DOHH2 (cell line): Measurements from ENCODE around the gene MGRN1.

Source experiments
- H3F3A ChIP-seq: fragments of 200-600 bp; sonication (generic), shearing (Covaris generic); 2 replicates; pipeline ENCODE4 v1.6.0; 2016; ENCODE audit warnings: antibody characterized with exemption, mild to moderate bottlenecking; ENCODE audit not compliant: control insufficient read depth, insufficient read depth
- H3K27ac ChIP-seq: fragments of 200-600 bp; sonication (generic); 2 replicates; pipeline ENCODE4 v1.5.1; 2014; ENCODE audit warnings: low read depth, mild to moderate bottlenecking, low read length, moderate library complexity
- H3K27me3 ChIP-seq: fragments of 200-600 bp; sonication (generic); 2 replicates; pipeline ENCODE4 v1.6.1; 2014; ENCODE audit warnings: mild to moderate bottlenecking, low read length, mixed read lengths; ENCODE audit not compliant: control insufficient read depth
- H3K36me3 ChIP-seq: fragments of 200-600 bp; sonication (generic); 2 replicates; pipeline ENCODE4 v1.6.1; 2014; ENCODE audit warnings: mild to moderate bottlenecking, low read length, moderate library complexity, mixed read lengths; ENCODE audit not compliant: control insufficient read depth
- H3K4me1 ChIP-seq: fragments of 200-600 bp; sonication (generic); 2 replicates; pipeline ENCODE4 v1.6.1; 2014; ENCODE audit warnings: mild to moderate bottlenecking, low read length, mixed read lengths; ENCODE audit not compliant: control insufficient read depth
- H3K4me2 ChIP-seq: fragments of 200-600 bp; sonication (generic); 2 replicates; pipeline ENCODE4 v1.6.0; 2014; ENCODE audit warnings: mild to moderate bottlenecking, low read length, moderate library complexity
- H3K4me3 ChIP-seq: fragments of 200-600 bp; sonication (generic); 2 replicates; pipeline ENCODE4 v1.5.1; 2014; ENCODE audit warnings: mild to moderate bottlenecking, low read length, mixed read lengths
- H3K79me2 ChIP-seq: fragments of 200-600 bp; sonication (generic); 2 replicates; pipeline ENCODE4 v1.6.1; 2014; ENCODE audit warnings: mild to moderate bottlenecking, low read length, mixed read lengths; ENCODE audit not compliant: control insufficient read depth
- H3K9me2 ChIP-seq: fragments of 200-600 bp; sonication (generic); replicated peaks from 2 replicates; pipeline ENCODE4 v1.6.1; 2014; ENCODE audit warnings: mild to moderate bottlenecking, low read length, mixed read lengths; ENCODE audit not compliant: control insufficient read depth
- H3K9me3 ChIP-seq: fragments of 200-600 bp; sonication (generic); 2 replicates; pipeline ENCODE4 v1.6.1; 2014; ENCODE audit warnings: antibody characterized with exemption, low read length, mixed read lengths; ENCODE audit not compliant: control insufficient read depth, insufficient read depth
- H4K20me1 ChIP-seq: fragments of 200-600 bp; sonication (generic); 2 replicates; pipeline ENCODE4 v1.6.0; 2014; ENCODE audit warnings: low read depth, mild to moderate bottlenecking, antibody characterized with exemption, low read length, moderate library complexity; ENCODE audit not compliant: control insufficient read depth, insufficient read depth
- EZH2phosphoT487 ChIP-seq: fragments of 200-600 bp; sonication (generic); IDR thresholded peaks from 2 replicates; pipeline ENCODE4 v1.6.1; 2017; ENCODE audit warnings: borderline replicate concordance, mild to moderate bottlenecking, antibody characterized with exemption, low read length, moderate library complexity, mixed read lengths
- TF ChIP-seq, protein P1 (sequence below): fragments of 200-600 bp; sonication (generic); IDR thresholded peaks from one replicate; pipeline ENCODE4 v1.5.1; 2014; ENCODE audit warnings: antibody characterized with exemption, mild to moderate bottlenecking, low read depth, low read length; ENCODE audit not compliant: poor library complexity, severe bottlenecking

MGRN1 gene

DNA sequence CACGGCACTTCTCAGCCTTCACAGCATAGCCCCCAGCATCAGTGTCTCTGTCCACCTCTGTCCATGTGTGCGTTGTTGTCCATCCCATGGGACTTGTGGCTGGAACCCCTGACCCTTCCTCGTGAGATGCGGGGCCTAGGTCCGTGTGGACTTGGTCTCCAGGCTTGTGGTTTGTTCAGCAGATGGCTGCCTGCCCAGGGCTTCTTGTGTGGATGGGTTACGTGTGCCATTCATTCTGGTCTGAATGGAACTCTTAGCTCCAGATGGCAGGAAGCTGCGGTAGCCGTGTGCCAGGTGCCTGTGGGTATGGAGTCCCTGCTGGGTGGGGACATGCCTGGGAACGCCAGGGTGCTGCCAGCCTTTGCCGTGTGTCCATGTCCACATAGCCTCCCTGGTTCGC is 37.0 kb downstream of the MGRN1 start:
- Histone ChIP-seq H3K9me3 (no peaks in the 10 kb centered on the region), H3K4me1 (peaks cover 8% of the 10 kb centered on the region), H3K4me2 (no peak overlapping the region), H3K27ac (no peak overlapping the region), H4K20me1 (no peaks in the 10 kb centered on the region), H3K4me3 (no peak overlapping the region), H3K79me2 (no peaks in the 10 kb centered on the region), H3K9me2 (no peaks in the 10 kb centered on the region), H3K36me3 (peaks cover 7% of the 10 kb centered on the region), H3K27me3 (no peaks in the 10 kb centered on the region), H3F3A (no peaks in the 10 kb centered on the region)
- TF ChIP-seq EZH2phosphoT487: no peak
- TF ChIP-seq, protein P1, sequence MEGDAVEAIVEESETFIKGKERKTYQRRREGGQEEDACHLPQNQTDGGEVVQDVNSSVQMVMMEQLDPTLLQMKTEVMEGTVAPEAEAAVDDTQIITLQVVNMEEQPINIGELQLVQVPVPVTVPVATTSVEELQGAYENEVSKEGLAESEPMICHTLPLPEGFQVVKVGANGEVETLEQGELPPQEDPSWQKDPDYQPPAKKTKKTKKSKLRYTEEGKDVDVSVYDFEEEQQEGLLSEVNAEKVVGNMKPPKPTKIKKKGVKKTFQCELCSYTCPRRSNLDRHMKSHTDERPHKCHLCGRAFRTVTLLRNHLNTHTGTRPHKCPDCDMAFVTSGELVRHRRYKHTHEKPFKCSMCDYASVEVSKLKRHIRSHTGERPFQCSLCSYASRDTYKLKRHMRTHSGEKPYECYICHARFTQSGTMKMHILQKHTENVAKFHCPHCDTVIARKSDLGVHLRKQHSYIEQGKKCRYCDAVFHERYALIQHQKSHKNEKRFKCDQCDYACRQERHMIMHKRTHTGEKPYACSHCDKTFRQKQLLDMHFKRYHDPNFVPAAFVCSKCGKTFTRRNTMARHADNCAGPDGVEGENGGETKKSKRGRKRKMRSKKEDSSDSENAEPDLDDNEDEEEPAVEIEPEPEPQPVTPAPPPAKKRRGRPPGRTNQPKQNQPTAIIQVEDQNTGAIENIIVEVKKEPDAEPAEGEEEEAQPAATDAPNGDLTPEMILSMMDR: no peak

GRCh38 chr16:4663465-4663776 is 38.8 kb downstream of the MGRN1 start:
- TF ChIP-seq EZH2phosphoT487: no peak
- TF ChIP-seq, protein P1: no peak
- Histone ChIP-seq H3K4me3 (no peak overlapping the region), H3F3A (no peaks in the 10 kb centered on the region), H3K4me2 (no peak overlapping the region), H3K9me2 (no peaks in the 10 kb centered on the region), H3K9me3 (no peaks in the 10 kb centered on the region), H3K4me1 (peaks cover 8% of the 10 kb centered on the region), H3K36me3 (peaks cover 18% of the 10 kb centered on the region), H4K20me1 (no peaks in the 10 kb centered on the region), H3K27ac (no peak overlapping the region), H3K27me3 (no peaks in the 10 kb centered on the region), H3K79me2 (no peaks in the 10 kb centered on the region)

GRCh38 chr16:4663777-4664465 is 39.3 kb downstream of the MGRN1 start:
- no peak overlapping the region for H3K27ac ChIP-seq
- H3F3A ChIP-seq: no peaks in the 10 kb centered on the region
- peaks cover 23% of the 10 kb centered on the region for H3K36me3 ChIP-seq
- TF ChIP-seq, protein P1: no peak
- no peak for TF ChIP-seq EZH2phosphoT487
- no peaks in the 10 kb centered on the region for H3K79me2 ChIP-seq
- H3K4me2 ChIP-seq: no peak overlapping the region
- H3K9me2 ChIP-seq: no peaks in the 10 kb centered on the region
- H4K20me1 ChIP-seq: no peaks in the 10 kb centered on the region
- peaks cover 8% of the 10 kb centered on the region for H3K4me1 ChIP-seq
- no peak overlapping the region for H3K4me3 ChIP-seq
- H3K9me3 ChIP-seq: no peaks in the 10 kb centered on the region
- no peaks in the 10 kb centered on the region for H3K27me3 ChIP-seq
